ENCODE data around the gene DNAJB1. TPM values are rescaled to one million over a fixed set of nuclear protein-coding genes. Genes with fewer than 3 reads are reported as not detected.
"Not testable (repeated sequence)": the region's sequence is repeated elsewhere in the genome, so short reads cannot be mapped to it uniquely, and the experiment has no call there.

Gene DNAJB1
- total and polyA plus RNA-seq, 7 donors, result 44.6 to 118 (median 69.3) TPM

- WGBS, 2 donors, result 91 to 94% methylated on average over 35 of the region's 35 CpGs
- Histone ChIP-seq H3K4me1 (peaks cover 0 to 9% (median 7%) of the 10 kb centered on the region in 4 donors), H3K4me3 (no peak overlapping the region), H3K27me3 (no peaks in the 10 kb centered on the region), H3K9me3 (no peaks in the 10 kb centered on the region), H3K36me3 (peaks cover 0 to 32% (median 4%) of the 10 kb centered on the region in 4 donors), H3K27ac (no peak overlapping the region)
- no peak for DNase-seq
- intact Hi-C loops (cut with DNase I), result no loop called here
- TF ChIP-seq POLR2AphosphoS5 (IDR thresholded peaks at IDR 0.05), result no peak
- no peak for TF ChIP-seq CTCF (IDR thresholded peaks at IDR 0.05)
- TF ChIP-seq EP300 (IDR thresholded peaks at IDR 0.05), result no peak
- TF ChIP-seq POLR2A (IDR thresholded peaks at IDR 0.05), result no peak
Measured at GRCh38 chr19:14553042-14553938, 35.1 kb upstream of the DNAJB1 start.

DNA sequence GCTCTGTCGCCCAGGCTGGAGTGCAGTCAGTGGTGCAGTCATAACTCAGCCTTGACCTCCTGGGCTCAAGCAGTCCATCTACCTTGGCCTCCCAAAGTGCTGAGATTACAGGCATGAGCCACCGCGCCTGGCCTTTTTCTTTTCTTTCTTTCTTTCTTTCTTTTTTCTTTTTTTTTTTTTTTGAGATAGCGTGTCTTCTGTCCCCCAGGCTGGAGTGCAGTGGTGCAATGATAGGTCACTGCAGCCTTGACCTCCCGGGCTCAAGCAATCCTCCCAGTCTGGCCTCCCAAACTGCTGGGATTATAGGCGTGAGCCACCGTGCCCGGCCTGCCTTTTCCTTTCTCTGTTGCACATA, 33.8 kb upstream of the DNAJB1 start:
- DNase-seq; intact Hi-C loops (cut with DNase I); H3K27ac ChIP-seq; H3K4me1 ChIP-seq; H3K27me3 ChIP-seq; H3K4me3 ChIP-seq; H3K9me3 ChIP-seq: not testable (repeated sequence)
- H3K36me3 ChIP-seq, result peaks cover 0 to 32% (median 4%) of the 10 kb centered on the region in 4 donors
- WGBS, 2 donors, result 83 to 90% methylated on average over 8 of the region's 8 CpGs

- WGBS, 2 donors, result 36 to 54% methylated on average over 12 of the region's 12 CpGs
- H3K27me3 ChIP-seq; H3K4me1 ChIP-seq; DNase-seq; intact Hi-C loops (cut with DNase I); H3K27ac ChIP-seq; H3K9me3 ChIP-seq; H3K4me3 ChIP-seq: not testable (repeated sequence)
- peaks cover 0 to 32% (median 4%) of the 10 kb centered on the region in 4 donors for H3K36me3 ChIP-seq
Measured at GRCh38 chr19:14551134-14552005, 33.2 kb upstream of the DNAJB1 start.

- no peak overlapping the region for H3K27ac ChIP-seq
- intact Hi-C loops (cut with DNase I), result no loop called here
- 19 to 47% methylated on average over 15 of the region's 15 CpGs for WGBS, 2 donors
Measured at GRCh38 chr19:14550201-14550754, 32.1 kb upstream of the DNAJB1 start.

GRCh38 chr19:14545716-14546082, 27.5 kb upstream of the DNAJB1 start:
- TF ChIP-seq CTCF (IDR thresholded peaks at IDR 0.05), result no peak
- TF ChIP-seq POLR2AphosphoS5 (IDR thresholded peaks at IDR 0.05), result no peak
- TF ChIP-seq POLR2A (IDR thresholded peaks at IDR 0.05), result no peak
- no peak for TF ChIP-seq EP300 (IDR thresholded peaks at IDR 0.05)
- Histone ChIP-seq H3K4me3 (no peak overlapping the region), H3K4me1 (peaks cover 0 to 16% (median 8%) of the 10 kb centered on the region in 4 donors), H3K9me3 (no peaks in the 10 kb centered on the region), H3K27me3 (no peaks in the 10 kb centered on the region), H3K27ac (no peak overlapping the region), H3K36me3 (peaks cover 0 to 22% (median 4%) of the 10 kb centered on the region in 4 donors)
- intact Hi-C loops (cut with DNase I), result no loop called here
- DNase-seq, result no peak
- WGBS, 2 donors, result 84 to 91% methylated on average over 9 of the region's 9 CpGs

More at GRCh38 chr19:14550201-14550754, 32.1 kb upstream of the DNAJB1 start:
- TF ChIP-seq POLR2A (IDR thresholded peaks at IDR 0.05) (no peak), CTCF (IDR thresholded peaks at IDR 0.05) (no peak), EP300 (IDR thresholded peaks at IDR 0.05) (no peak), POLR2AphosphoS5 (IDR thresholded peaks at IDR 0.05) (no peak)
- no peaks in the 10 kb centered on the region for H3K9me3 ChIP-seq
- DNase-seq, result no peak
- H3K36me3 ChIP-seq, result peaks cover 0 to 32% (median 4%) of the 10 kb centered on the region in 4 donors
- peaks cover 0 to 6% (median 5%) of the 10 kb centered on the region in 4 donors for H3K4me1 ChIP-seq
- H3K27me3 ChIP-seq, result no peaks in the 10 kb centered on the region
- H3K4me3 ChIP-seq, result no peak overlapping the region
